Muscle layer of colon (tissue), 2 donors: ENCODE measurements around the gene KREMEN1.

Source experiments
- H3K27ac ChIP-seq: one replicate; pipeline ENCODE4 v1.7.0; 2013; ENCODE audit warnings: low read depth, mild to moderate bottlenecking, low read length, moderate library complexity
- H3K27me3 ChIP-seq, 2 donors: one replicate each; pipeline ENCODE4 v1.7.0; 2013; ENCODE audit warnings: low read length in 2 of 2, mild to moderate bottlenecking in 2 of 2; ENCODE audit not compliant: insufficient read depth in 2 of 2, control insufficient read depth in 1 of 2
- H3K36me3 ChIP-seq: one replicate; pipeline ENCODE4 v1.7.0; 2013; ENCODE audit warnings: mild to moderate bottlenecking, low read length; ENCODE audit not compliant: insufficient read depth
- H3K4me1 ChIP-seq: one replicate; pipeline ENCODE4 v1.7.0; 2013; ENCODE audit warnings: mild to moderate bottlenecking, low read length; ENCODE audit not compliant: insufficient read depth
- H3K4me3 ChIP-seq, 2 donors: one replicate each; pipeline ENCODE4 v1.7.0; 2013; ENCODE audit warnings: low read length in 2 of 2, low read depth in 1 of 2, mild to moderate bottlenecking in 1 of 2, moderate library complexity in 1 of 2
- H3K9ac ChIP-seq: one replicate; pipeline ENCODE4 v1.7.0; 2013; ENCODE audit warnings: low read length
- H3K9me3 ChIP-seq: one replicate; pipeline ENCODE4 v1.7.0; 2013; ENCODE audit warnings: mild to moderate bottlenecking, low read length
- donor health status: abdominal sarcoma.
- donor health status: Adenocarcinoma of cecum.

KREMEN1 gene

GRCh38 chr22:29096736-29097669 is 24.2 kb downstream of the KREMEN1 start:
- H3K27me3 ChIP-seq: no peaks in the 10 kb centered on the region
- H3K36me3 ChIP-seq: no peaks in the 10 kb centered on the region
- no peak overlapping the region for H3K4me3 ChIP-seq
- no peak overlapping the region for H3K27ac ChIP-seq
- H3K9ac ChIP-seq: no peak overlapping the region
- H3K4me1 ChIP-seq: peaks cover 14% of the 10 kb centered on the region
- H3K9me3 ChIP-seq: no peaks in the 10 kb centered on the region

- Histone ChIP-seq H3K9ac (no peak overlapping the region), H3K9me3 (no peaks in the 10 kb centered on the region), H3K4me3 (no peak overlapping the region), H3K36me3 (no peaks in the 10 kb centered on the region), H3K27ac (no peak overlapping the region), H3K27me3 (no peaks in the 10 kb centered on the region), H3K4me1 (peaks cover 10% of the 10 kb centered on the region)
Measured at GRCh38 chr22:29098296-29098695, 25.5 kb downstream of the KREMEN1 start.

- no peaks in the 10 kb centered on the region for H3K36me3 ChIP-seq
- H3K27me3 ChIP-seq: no peaks in the 10 kb centered on the region
- no peaks in the 10 kb centered on the region for H3K4me1 ChIP-seq
- no peak overlapping the region for H3K4me3 ChIP-seq
- H3K9me3 ChIP-seq: no peaks in the 10 kb centered on the region
- no peak overlapping the region for H3K9ac ChIP-seq
- H3K27ac ChIP-seq: no peak overlapping the region
Measured at GRCh38 chr22:29102300-29102699, 29.5 kb downstream of the KREMEN1 start.

GRCh38 chr22:29103121-29103520 is 30.3 kb downstream of the KREMEN1 start:
- Histone ChIP-seq H3K9me3 (no peaks in the 10 kb centered on the region), H3K4me1 (no peaks in the 10 kb centered on the region), H3K27ac (no peak overlapping the region), H3K36me3 (no peaks in the 10 kb centered on the region), H3K4me3 (no peak overlapping the region), H3K27me3 (no peaks in the 10 kb centered on the region), H3K9ac (no peak overlapping the region)

- Histone ChIP-seq H3K4me1 (no peaks in the 10 kb centered on the region), H3K9ac (no peak overlapping the region), H3K9me3 (no peaks in the 10 kb centered on the region), H3K36me3 (no peaks in the 10 kb centered on the region), H3K27me3 (no peaks in the 10 kb centered on the region), H3K27ac (no peak overlapping the region), H3K4me3 (no peak overlapping the region)
Measured at GRCh38 chr22:29105468-29105867, 32.6 kb downstream of the KREMEN1 start.

GRCh38 chr22:29106839-29107238 is 34.0 kb downstream of the KREMEN1 start:
- no peak overlapping the region for H3K27ac ChIP-seq
- no peaks in the 10 kb centered on the region for H3K4me1 ChIP-seq
- no peaks in the 10 kb centered on the region for H3K27me3 ChIP-seq
- no peak overlapping the region for H3K9ac ChIP-seq
- no peak overlapping the region for H3K4me3 ChIP-seq
- no peaks in the 10 kb centered on the region for H3K9me3 ChIP-seq
- no peaks in the 10 kb centered on the region for H3K36me3 ChIP-seq

GRCh38 chr22:29108137-29108536 is 35.3 kb downstream of the KREMEN1 start:
- H3K27me3 ChIP-seq: no peaks in the 10 kb centered on the region
- no peak overlapping the region for H3K4me3 ChIP-seq
- no peaks in the 10 kb centered on the region for H3K4me1 ChIP-seq
- no peak overlapping the region for H3K27ac ChIP-seq
- H3K9me3 ChIP-seq: no peaks in the 10 kb centered on the region
- H3K36me3 ChIP-seq: no peaks in the 10 kb centered on the region
- H3K9ac ChIP-seq: no peak overlapping the region

GRCh38 chr22:29109822-29110221 is 37.0 kb downstream of the KREMEN1 start:
- no peaks in the 10 kb centered on the region for H3K36me3 ChIP-seq
- no peak overlapping the region for H3K9ac ChIP-seq
- H3K4me1 ChIP-seq: no peaks in the 10 kb centered on the region
- H3K27me3 ChIP-seq: no peaks in the 10 kb centered on the region
- H3K4me3 ChIP-seq: no peak overlapping the region
- H3K27ac ChIP-seq: no peak overlapping the region
- H3K9me3 ChIP-seq: no peaks in the 10 kb centered on the region

GRCh38 chr22:29110946-29111345 is 38.1 kb downstream of the KREMEN1 start:
- no peaks in the 10 kb centered on the region for H3K9me3 ChIP-seq
- no peaks in the 10 kb centered on the region for H3K36me3 ChIP-seq

GRCh38 chr22:29112121-29112520 is 39.3 kb downstream of the KREMEN1 start:
- no peaks in the 10 kb centered on the region for H3K27me3 ChIP-seq
- H3K4me1 ChIP-seq: no peaks in the 10 kb centered on the region
- H3K36me3 ChIP-seq: no peaks in the 10 kb centered on the region
- no peak overlapping the region for H3K9ac ChIP-seq
- no peaks in the 10 kb centered on the region for H3K9me3 ChIP-seq
- no peak overlapping the region for H3K27ac ChIP-seq
- H3K4me3 ChIP-seq: no peak overlapping the region

More at GRCh38 chr22:29110946-29111345, 38.1 kb downstream of the KREMEN1 start:
- Histone ChIP-seq H3K9ac (no peak overlapping the region), H3K27ac (no peak overlapping the region), H3K27me3 (no peaks in the 10 kb centered on the region), H3K4me1 (no peaks in the 10 kb centered on the region), H3K4me3 (no peak overlapping the region)

GRCh38 chr22:29112681-29113080 is 39.8 kb downstream of the KREMEN1 start:
- Histone ChIP-seq H3K9me3 (no peaks in the 10 kb centered on the region), H3K27me3 (no peaks in the 10 kb centered on the region), H3K9ac (no peak overlapping the region), H3K36me3 (no peaks in the 10 kb centered on the region), H3K4me1 (no peaks in the 10 kb centered on the region), H3K27ac (no peak overlapping the region), H3K4me3 (no peak overlapping the region)

GRCh38 chr22:29113319-29113718 is 40.5 kb downstream of the KREMEN1 start:
- no peaks in the 10 kb centered on the region for H3K9me3 ChIP-seq
- H3K9ac ChIP-seq: no peak overlapping the region
- H3K27me3 ChIP-seq: no peaks in the 10 kb centered on the region
- no peaks in the 10 kb centered on the region for H3K4me1 ChIP-seq
- no peaks in the 10 kb centered on the region for H3K36me3 ChIP-seq
- no peak overlapping the region for H3K27ac ChIP-seq
- H3K4me3 ChIP-seq: no peak overlapping the region
